ENCODE measurements around the gene CEMP1.
"Not testable (repeated sequence)": the region's sequence is repeated elsewhere in the genome, so short reads cannot be mapped to it uniquely, and the experiment has no call there.

CEMP1 gene

DNA sequence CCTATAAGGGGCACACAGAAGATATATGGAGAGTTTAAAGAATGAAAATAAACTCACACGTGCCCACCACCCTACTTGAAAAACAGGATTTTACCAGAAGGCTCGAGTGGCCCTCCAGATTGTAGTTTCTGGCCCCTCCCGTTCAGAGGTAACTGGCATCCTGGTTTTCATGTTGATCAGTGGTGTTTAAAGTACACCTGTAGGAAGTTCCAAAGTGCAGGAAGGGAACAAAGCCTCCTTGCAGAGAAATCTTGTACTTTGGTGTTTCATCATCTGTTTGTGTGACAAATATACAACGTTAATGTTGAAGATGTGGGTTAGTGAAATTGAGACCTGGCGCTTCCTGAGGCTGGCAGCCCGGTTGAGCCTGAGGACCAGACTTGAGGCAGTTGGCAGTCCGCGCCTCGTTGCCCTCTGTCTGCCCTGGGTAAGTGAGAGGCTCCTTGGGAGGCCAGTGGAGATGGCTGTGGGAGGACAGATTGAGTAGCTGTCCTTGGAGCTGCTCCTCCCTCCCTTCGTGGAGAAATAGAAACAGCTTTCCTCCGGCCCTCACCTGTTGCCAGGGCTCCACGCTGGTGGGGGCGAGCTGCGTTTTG is 19.2 kb upstream of the CEMP1 start:
- not testable (repeated sequence) for H3K9me3 ChIP-seq (ENCODE audit: low read length); H3K36me3 ChIP-seq (ENCODE audit: insufficient read depth, low read length); H3K27me3 ChIP-seq (ENCODE audit: insufficient read depth, low read length); H2AFZ ChIP-seq (ENCODE audit: low read depth, low read length); H3K4me3 ChIP-seq (ENCODE audit: low read length); H3K4me1 ChIP-seq (ENCODE audit: insufficient read depth, low read length)

DNA sequence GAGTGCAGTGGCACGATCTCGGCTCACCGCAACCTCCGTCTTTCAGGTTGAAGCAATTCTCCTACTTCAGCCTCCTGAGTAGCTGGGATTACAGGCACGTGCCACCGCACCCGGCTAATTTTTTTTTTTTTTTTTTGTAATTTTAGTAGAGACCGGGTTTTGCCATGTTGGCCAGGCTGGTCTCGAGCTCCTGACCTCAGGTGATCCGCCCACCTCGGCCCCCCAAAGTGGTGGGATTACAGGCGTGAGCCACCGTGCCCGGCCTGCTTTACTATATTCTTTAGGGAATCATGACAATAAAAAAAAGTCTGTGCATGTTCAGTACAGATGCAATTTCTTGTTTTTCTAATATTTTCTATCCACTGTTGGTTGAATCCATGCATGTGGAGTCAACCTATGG is 12.6 kb upstream of the CEMP1 start:
- not testable (repeated sequence) for H3K4me3 ChIP-seq (ENCODE audit: low read length); H3K9me3 ChIP-seq (ENCODE audit: low read length); H3K27me3 ChIP-seq (ENCODE audit: insufficient read depth, low read length); H3K36me3 ChIP-seq (ENCODE audit: insufficient read depth, low read length); H2AFZ ChIP-seq (ENCODE audit: low read depth, low read length)
- H3K4me1 ChIP-seq (ENCODE audit: insufficient read depth, low read length): peaks cover 16% of the 10 kb centered on the region

DNA sequence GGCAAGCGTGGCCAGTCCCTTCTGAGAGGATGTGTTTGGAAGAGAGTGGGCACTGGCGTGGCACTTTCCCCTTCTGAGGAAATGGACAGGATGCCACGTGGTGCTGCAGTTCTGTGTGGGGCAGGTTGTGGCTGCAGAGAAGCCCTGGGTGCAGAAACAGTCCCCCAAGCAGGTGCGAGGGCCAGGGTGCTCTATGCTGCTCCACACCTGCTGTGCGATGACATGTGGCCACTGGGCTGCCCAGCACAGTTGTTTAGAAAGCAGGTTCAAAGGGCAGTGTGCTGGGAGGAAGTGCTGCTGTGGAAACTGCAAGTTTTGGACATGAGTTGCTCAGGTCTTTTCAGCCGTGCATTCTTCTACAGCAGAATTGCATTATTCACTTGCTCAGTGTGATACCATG is 10.2 kb upstream of the CEMP1 start:
- H3K4me1 ChIP-seq (ENCODE audit: insufficient read depth, low read length): peaks cover 18% of the 10 kb centered on the region
- not testable (repeated sequence) for H2AFZ ChIP-seq (ENCODE audit: low read depth, low read length); H3K9me3 ChIP-seq (ENCODE audit: low read length); H3K27me3 ChIP-seq (ENCODE audit: insufficient read depth, low read length); H3K36me3 ChIP-seq (ENCODE audit: insufficient read depth, low read length); H3K4me3 ChIP-seq (ENCODE audit: low read length)

DNA sequence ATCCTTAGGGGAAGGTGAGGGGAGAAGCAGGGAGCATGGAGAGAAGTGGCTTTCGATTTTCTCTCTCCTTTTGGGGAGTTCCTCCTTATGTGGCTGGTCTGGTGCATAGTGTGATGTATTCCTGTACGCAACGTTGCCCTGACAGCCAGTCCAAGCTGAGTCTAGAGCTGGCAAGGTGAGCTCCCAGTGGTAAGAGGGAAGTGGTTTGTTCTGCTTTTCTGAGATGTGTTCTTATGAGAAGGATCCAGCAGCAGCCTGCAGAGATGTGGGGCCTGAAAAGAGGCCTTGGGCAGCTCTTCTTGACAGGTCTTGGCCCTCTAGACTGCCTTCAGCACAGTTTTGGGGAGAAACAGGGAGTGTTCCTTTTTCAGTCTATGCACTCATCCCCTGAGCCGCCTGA is 9.7 kb upstream of the CEMP1 start:
- H3K36me3 ChIP-seq (ENCODE audit: insufficient read depth, low read length); H2AFZ ChIP-seq (ENCODE audit: low read depth, low read length); H3K9me3 ChIP-seq (ENCODE audit: low read length); H3K4me3 ChIP-seq (ENCODE audit: low read length); H3K27me3 ChIP-seq (ENCODE audit: insufficient read depth, low read length): not testable (repeated sequence)
- H3K4me1 ChIP-seq (ENCODE audit: insufficient read depth, low read length): peaks cover 18% of the 10 kb centered on the region

DNA sequence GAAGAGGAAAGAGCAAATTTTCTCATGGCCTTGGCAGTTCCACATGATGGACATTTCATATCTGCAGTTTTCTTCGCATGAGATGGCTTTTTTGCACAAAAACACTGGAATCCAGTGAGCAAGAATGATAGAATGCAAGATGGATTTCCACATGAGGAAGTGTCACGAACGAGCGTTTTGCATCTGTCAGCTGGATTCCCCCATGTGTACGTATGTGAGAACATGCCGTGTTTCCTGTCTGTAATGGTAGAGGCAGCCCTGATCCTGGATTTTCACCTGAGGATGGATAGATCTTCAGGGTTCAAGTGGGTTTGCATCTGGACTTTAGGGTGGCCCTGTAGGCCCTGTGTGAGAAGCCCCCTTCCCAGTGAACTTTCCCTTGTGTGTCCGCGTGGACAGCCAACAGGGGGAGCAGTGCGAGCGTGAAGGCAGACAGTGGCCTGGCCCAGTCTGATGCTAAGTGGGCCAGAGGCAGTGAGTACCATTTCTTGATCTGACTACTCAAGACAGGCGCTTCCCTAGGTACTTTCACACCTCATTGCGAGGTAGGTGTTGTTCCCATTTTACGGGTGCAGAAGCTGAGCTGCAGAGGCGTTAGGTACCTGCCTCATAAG is 8.7 kb upstream of the CEMP1 start:
- not testable (repeated sequence) for H3K27me3 ChIP-seq (ENCODE audit: insufficient read depth, low read length); H2AFZ ChIP-seq (ENCODE audit: low read depth, low read length); H3K36me3 ChIP-seq (ENCODE audit: insufficient read depth, low read length); H3K9me3 ChIP-seq (ENCODE audit: low read length)
- Histone ChIP-seq H3K4me3 (ENCODE audit: low read length) (peak overlapping the region; percentile 13), H3K4me1 (ENCODE audit: insufficient read depth, low read length) (peaks cover 18% of the 10 kb centered on the region)

DNA sequence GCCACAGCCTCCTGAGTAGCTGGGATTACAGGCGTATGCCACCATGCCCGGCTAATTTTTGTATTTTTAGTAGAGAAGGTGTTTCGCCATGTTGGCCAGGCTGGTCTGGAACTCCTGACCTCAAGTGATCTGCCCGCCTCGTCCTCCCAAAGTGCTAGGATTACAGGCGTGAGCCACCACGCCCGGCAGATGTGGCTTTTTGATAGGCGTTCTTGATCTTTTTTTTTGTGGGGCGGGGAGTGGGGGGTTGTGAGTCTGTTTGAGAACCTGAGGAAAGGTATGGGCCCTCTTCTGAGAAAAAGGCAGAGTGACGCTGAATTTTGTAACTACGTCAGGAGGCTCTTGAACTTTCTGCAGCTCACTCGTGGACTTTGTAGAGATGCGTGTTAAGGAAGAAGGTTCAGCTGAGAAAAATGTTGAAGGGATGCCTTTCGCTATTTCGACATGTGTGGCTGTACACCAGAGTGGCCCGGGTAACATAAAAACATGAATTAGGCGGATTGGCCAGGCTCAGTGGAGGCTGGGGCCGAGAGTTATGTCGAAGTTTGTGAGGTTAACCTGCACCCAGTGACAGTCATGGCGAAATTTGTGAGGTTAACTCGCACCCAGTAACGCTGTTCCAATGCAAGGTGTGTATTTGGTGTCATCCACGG is 8.1 kb upstream of the CEMP1 start:
- H3K9me3 ChIP-seq (ENCODE audit: low read length); H2AFZ ChIP-seq (ENCODE audit: low read depth, low read length); H3K27me3 ChIP-seq (ENCODE audit: insufficient read depth, low read length); H3K36me3 ChIP-seq (ENCODE audit: insufficient read depth, low read length): not testable (repeated sequence)
- H3K4me1 ChIP-seq (ENCODE audit: insufficient read depth, low read length): peaks cover 18% of the 10 kb centered on the region
- peak overlapping the region; percentile 50 for H3K4me3 ChIP-seq (ENCODE audit: low read length)

DNA sequence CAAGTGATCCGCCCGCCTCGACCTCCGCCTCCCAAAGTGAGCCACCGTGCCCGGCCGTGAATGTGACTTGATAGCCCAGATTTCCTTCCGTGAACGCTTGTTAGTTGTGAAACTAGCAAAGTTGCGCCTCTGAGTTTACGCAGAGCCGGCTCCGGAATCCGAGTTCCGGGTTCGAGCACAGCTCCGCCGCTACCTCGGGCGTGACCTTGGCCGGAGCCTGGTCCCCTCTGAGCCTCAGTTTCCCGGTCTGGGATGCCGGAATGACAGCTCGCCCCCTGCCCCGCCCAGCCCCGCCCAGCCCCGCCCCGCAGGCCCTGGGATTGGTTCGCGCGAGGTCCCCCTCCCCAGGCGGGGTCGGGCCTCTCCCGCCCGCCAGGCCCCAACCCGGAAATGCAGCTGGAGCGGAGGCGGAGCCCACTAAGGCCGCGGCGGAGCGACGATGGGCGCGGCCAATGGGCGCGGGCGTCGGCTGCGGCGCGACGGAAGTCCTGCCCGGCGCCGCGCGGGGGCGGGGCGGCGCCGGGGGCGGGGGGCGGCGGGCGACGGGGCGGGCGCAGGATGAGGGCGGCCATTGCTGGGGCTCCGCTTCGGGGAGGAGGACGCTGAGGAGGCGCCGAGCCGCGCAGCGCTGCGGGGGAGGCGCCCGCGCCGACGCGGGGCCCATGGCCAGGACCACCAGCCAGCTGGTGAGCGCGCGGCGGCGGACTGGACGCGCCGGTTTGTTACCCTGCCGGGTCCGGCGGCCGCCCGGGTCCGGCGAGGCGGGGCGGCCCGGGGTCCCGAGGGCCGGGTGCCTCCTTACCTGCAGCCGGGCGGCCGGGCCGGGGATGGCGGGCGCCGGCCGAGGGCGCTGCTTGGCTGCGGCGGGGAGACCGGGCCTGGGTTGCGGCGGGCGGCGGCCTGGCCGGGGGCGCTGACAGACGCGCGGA is 6.5 kb upstream of the CEMP1 start, which contains the start of gene PDPK1:
PDPK1 (plus strand) TSS at position 571 of the 929 bp plus-strand sequence; CDS start at position 663, 92 bp downstream.
- Histone ChIP-seq H3K4me1 (ENCODE audit: insufficient read depth, low read length) (peaks cover 20% of the 10 kb centered on the region), H3K27me3 (ENCODE audit: insufficient read depth, low read length) (no peaks in the 10 kb centered on the region), H3K36me3 (ENCODE audit: insufficient read depth, low read length) (no peaks in the 10 kb centered on the region), H3K4me3 (ENCODE audit: low read length) (peak within 1 kb of the TSS; percentile 80), H2AFZ (ENCODE audit: low read depth, low read length) (peak within 1 kb of the TSS; percentile 44), H3K9me3 (ENCODE audit: low read length) (no peaks in the 10 kb centered on the region)

DNA sequence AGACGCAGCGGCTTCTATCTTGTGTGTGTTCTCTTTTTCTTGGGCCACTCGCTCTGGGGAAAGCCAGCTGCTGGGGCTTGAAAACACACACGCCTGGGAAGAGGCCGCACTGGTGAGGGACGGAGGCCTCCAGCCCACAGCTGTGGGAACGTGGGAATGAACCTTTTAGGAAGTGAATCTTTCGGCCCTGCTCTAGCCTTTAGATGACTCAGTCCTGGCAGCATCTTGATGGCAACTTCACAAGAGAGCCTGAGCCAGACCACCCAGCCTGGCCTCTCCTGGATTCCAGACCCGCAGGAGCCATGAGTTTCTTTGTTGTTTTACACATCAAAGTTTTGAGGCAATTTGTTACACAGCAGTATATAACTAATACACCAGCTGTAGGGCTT is 4.4 kb upstream of the CEMP1 start:
- Histone ChIP-seq H3K4me3 (ENCODE audit: low read length) (no peak overlapping the region), H3K27me3 (ENCODE audit: insufficient read depth, low read length) (no peaks in the 10 kb centered on the region)

DNA sequence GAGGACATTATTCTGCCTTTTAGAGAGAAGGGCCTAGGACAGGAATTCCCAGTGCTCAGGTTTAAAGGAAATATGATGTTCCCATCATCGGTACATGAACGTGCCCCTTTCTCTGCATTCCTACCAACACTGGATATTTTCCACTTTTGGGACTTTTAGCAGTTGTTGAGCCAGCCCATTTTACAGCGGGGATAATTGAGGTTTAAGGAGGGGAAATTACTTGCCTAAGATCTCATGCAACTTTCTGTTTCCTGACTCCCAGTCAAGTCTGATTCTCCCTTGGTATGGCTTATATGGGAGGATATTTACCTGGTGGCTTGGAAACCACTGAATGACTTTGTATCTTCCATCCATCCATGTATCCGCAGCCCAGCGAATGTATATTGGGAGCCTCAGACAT is 3.1 kb upstream of the CEMP1 start:
- H3K4me3 ChIP-seq (ENCODE audit: low read length): not testable (repeated sequence)

More for the DNA sequence above, 4.4 kb upstream of the CEMP1 start:
- H2AFZ ChIP-seq (ENCODE audit: low read depth, low read length): no peak overlapping the region
- H3K9me3 ChIP-seq (ENCODE audit: low read length): no peaks in the 10 kb centered on the region
- H3K4me1 ChIP-seq (ENCODE audit: insufficient read depth, low read length): peaks cover 25% of the 10 kb centered on the region
- H3K36me3 ChIP-seq (ENCODE audit: insufficient read depth, low read length): no peaks in the 10 kb centered on the region

DNA sequence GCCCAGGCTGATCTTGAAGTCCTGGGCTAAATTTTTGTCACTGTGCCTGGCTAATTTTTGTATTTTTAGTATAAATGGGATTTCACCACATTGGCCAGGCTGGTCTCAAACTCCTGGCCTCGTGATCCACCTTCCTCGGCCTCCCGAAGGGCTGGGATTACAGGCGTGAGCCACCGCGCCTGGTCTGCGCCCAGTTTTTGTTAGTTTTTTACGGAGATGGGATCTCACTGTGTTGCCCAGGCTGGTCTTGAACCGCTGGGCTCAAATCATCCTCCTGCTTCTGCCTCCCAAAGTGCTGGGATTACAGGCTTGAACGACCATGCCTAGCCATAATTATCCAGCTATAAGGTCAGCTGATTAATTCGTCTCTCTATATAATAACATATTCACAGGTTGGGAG is 2.7 kb upstream of the CEMP1 start:
- H3K36me3 ChIP-seq (ENCODE audit: insufficient read depth, low read length): peaks cover 4% of the 10 kb centered on the region

More for the DNA sequence above, 3.1 kb upstream of the CEMP1 start:
- H3K27me3 ChIP-seq (ENCODE audit: insufficient read depth, low read length); H3K36me3 ChIP-seq (ENCODE audit: insufficient read depth, low read length); H2AFZ ChIP-seq (ENCODE audit: low read depth, low read length); H3K9me3 ChIP-seq (ENCODE audit: low read length): not testable (repeated sequence)
- H3K4me1 ChIP-seq (ENCODE audit: insufficient read depth, low read length): peaks cover 19% of the 10 kb centered on the region

DNA sequence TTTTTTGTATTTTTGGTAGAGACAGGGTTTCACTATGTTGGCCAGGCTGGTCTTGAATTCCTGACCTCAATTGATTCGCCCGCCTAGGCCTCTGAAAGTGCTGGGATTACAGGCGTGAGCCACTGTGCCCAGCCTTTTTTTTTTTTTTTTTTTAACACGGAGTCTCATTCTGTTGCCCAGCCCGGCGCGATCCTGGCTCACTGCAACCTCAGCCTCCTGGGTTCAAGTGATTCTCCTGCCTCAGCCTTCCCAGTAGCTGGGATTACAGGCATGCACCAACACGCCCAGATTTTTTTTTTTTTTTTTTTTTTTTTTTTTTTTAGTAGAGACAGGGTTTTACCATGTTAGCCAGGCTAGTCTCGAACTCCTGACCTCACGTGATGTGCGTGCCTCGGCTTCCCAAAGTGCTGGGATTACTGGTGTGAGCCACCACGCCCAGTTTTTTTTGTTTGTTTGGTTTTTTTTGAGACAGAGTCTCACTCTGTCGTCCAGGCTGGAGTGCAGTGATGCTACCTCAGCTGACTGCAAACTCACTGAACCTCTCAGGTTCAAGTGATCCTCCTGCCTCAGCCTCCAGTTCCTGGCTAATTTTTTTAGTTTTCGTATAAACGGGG is 2.0 kb upstream of the CEMP1 start:
- H2AFZ ChIP-seq (ENCODE audit: low read depth, low read length); H3K27me3 ChIP-seq (ENCODE audit: insufficient read depth, low read length); H3K9me3 ChIP-seq (ENCODE audit: low read length): not testable (repeated sequence)
- H3K4me3 ChIP-seq (ENCODE audit: low read length): peak overlapping the region; percentile 50
- peaks cover 11% of the 10 kb centered on the region for H3K36me3 ChIP-seq (ENCODE audit: insufficient read depth, low read length)
- H3K4me1 ChIP-seq (ENCODE audit: insufficient read depth, low read length): peaks cover 13% of the 10 kb centered on the region

More for the DNA sequence above, 2.7 kb upstream of the CEMP1 start:
- no peak overlapping the region for H3K4me3 ChIP-seq (ENCODE audit: low read length)
- peaks cover 16% of the 10 kb centered on the region for H3K4me1 ChIP-seq (ENCODE audit: insufficient read depth, low read length)
- no peak overlapping the region for H2AFZ ChIP-seq (ENCODE audit: low read depth, low read length)
- no peaks in the 10 kb centered on the region for H3K9me3 ChIP-seq (ENCODE audit: low read length)
- H3K27me3 ChIP-seq (ENCODE audit: insufficient read depth, low read length): no peaks in the 10 kb centered on the region

DNA sequence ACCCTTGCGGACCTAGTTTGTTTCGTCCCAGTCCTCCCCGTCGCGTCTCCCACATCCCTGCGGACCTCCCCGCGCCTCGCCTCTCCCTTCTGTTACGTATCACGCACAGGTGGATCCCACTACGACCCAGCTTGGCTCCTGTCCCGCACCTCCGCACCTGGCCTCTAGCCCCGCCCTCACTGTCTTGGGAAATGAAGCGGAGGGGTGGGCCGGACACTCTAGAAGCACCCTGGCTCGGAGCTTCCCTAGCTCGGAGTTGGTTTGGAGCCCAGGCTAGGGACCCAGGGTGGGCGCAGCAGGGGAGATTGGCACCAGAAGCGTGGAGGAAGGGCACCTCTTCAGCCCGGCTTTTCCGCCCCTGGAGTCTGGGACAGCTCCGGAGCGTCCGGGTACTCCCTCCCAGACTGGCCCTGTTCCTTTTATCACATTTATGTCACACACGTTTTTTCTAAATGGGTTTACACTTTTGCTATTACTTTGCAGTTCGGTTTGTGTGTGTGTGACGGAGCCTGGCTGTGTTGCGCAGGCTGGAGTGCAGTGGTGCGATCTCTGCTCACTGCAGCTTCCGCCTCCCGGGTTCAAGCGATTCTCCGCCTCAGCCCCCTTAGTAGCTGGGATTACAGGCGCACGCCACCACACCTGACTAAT is 1.4 kb upstream of the CEMP1 start:
- Histone ChIP-seq H2AFZ (ENCODE audit: low read depth, low read length) (no peak overlapping the region), H3K9me3 (ENCODE audit: low read length) (no peaks in the 10 kb centered on the region), H3K27me3 (ENCODE audit: insufficient read depth, low read length) (no peaks in the 10 kb centered on the region), H3K4me3 (ENCODE audit: low read length) (peak overlapping the region; percentile 50), H3K4me1 (ENCODE audit: insufficient read depth, low read length) (peaks cover 13% of the 10 kb centered on the region), H3K36me3 (ENCODE audit: insufficient read depth, low read length) (peaks cover 15% of the 10 kb centered on the region)
